ENCODE measurements around the gene C16orf96. TPM values are rescaled to one million over a fixed set of nuclear protein-coding genes. Genes with fewer than 3 reads are reported as not detected.

C16orf96 gene
- total RNA-seq, 1 donor from 2014 or later, result not detected

DNA sequence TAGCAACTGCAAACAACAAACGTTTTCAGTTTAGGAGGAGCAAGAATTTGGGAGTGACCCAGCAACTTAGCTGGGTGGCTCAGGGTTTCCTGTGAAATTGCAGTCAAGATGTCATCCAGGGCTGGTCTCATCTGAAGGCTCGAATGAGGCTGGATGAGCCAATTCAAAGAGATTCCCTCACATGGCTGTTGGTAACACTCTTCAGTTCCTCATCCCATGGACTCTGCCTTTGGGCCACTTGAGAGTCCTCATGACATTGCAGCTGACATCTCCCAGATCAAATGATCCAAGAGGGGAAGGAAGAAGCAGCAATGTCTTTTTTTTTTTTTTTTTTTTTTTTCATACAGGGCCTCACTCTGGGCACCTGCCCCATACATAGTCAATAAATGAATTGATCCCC, 32.2 kb downstream of the C16orf96 start:
- intact Hi-C loops (cut with DNase I), result no loop called here
- DNase-seq (ENCODE audit: extremely low spot score in 2 of 2), result no peak
- no peaks in the 10 kb centered on the region for H3K36me3 ChIP-seq

DNA sequence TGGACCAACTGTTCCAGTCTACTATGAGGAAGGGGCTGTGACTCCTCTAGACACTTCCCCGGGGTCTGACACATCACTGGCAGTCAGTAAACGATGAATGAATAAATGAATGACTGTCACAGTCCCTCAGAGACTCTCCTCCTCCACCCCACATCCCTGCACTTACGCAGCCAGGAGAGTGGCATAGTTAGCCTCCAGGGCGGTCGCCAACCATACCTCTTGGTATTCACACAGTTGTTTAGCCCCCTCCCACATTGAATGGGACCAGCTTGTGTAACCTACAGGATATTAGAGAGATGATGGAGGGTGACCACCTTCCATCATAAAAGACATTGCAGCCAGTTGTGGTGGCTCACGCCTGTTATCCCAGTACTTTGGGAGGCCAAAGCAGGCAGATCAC, 32.8 kb downstream of the C16orf96 start:
- TF ChIP-seq POLR2AphosphoS5 (IDR thresholded peaks at IDR 0.05; ENCODE audit: insufficient read depth in 1 of 2, low read depth in 1 of 2) (no peak), POLR2A (IDR thresholded peaks at IDR 0.05) (no peak)
- TF ChIP-seq, protein P1, sequence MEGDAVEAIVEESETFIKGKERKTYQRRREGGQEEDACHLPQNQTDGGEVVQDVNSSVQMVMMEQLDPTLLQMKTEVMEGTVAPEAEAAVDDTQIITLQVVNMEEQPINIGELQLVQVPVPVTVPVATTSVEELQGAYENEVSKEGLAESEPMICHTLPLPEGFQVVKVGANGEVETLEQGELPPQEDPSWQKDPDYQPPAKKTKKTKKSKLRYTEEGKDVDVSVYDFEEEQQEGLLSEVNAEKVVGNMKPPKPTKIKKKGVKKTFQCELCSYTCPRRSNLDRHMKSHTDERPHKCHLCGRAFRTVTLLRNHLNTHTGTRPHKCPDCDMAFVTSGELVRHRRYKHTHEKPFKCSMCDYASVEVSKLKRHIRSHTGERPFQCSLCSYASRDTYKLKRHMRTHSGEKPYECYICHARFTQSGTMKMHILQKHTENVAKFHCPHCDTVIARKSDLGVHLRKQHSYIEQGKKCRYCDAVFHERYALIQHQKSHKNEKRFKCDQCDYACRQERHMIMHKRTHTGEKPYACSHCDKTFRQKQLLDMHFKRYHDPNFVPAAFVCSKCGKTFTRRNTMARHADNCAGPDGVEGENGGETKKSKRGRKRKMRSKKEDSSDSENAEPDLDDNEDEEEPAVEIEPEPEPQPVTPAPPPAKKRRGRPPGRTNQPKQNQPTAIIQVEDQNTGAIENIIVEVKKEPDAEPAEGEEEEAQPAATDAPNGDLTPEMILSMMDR (IDR thresholded peaks at IDR 0.05), result no peak
- Histone ChIP-seq H3K27ac (no peak overlapping the region), H3K4me1 (peaks cover 5% of the 10 kb centered on the region), H3K36me3 (no peaks in the 10 kb centered on the region), H3K9me3 (no peaks in the 10 kb centered on the region), H3K27me3 (no peaks in the 10 kb centered on the region), H3K4me3 (no peak overlapping the region)
- intact Hi-C loops (cut with DNase I), result no loop called here
- DNase-seq (ENCODE audit: extremely low spot score in 2 of 2), result no peak

More for the DNA sequence above, 32.2 kb downstream of the C16orf96 start:
- H3K9me3 ChIP-seq, result no peaks in the 10 kb centered on the region
- H3K4me3 ChIP-seq, result no peak overlapping the region
- TF ChIP-seq, protein P1 (IDR thresholded peaks at IDR 0.05), result no peak
- TF ChIP-seq POLR2AphosphoS5 (IDR thresholded peaks at IDR 0.05; ENCODE audit: insufficient read depth in 1 of 2, low read depth in 1 of 2) (no peak), POLR2A (IDR thresholded peaks at IDR 0.05) (no peak)
- H3K27ac ChIP-seq, result no peak overlapping the region
- H3K4me1 ChIP-seq, result peaks cover 5% of the 10 kb centered on the region
- H3K27me3 ChIP-seq, result no peaks in the 10 kb centered on the region

DNA sequence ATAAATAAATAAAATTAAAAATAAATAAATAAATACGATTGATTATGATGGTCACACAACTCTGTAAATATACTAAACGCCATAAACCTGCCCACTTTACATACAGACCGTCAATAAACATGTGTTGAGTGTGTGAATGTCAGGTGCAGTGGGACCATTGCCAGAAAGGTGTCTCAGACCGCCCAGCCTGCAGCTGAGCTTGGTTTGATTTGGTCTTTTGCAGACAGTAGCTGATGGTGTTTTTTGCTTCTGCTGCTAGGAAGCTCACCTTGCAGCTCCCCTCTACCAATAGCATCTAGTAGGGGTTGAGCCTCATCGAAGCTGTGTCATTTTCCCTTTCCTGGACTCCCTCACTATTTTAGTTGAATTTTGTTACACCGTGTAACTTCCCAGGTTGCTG, 35.1 kb downstream of the C16orf96 start:
- Histone ChIP-seq H3K27ac (no peak overlapping the region), H3K27me3 (no peaks in the 10 kb centered on the region), H3K4me3 (no peak overlapping the region), H3K4me1 (no peaks in the 10 kb centered on the region), H3K9me3 (no peaks in the 10 kb centered on the region), H3K36me3 (no peaks in the 10 kb centered on the region)
- intact Hi-C loops (cut with DNase I), result no loop called here
- TF ChIP-seq POLR2AphosphoS5 (IDR thresholded peaks at IDR 0.05; ENCODE audit: insufficient read depth in 1 of 2, low read depth in 1 of 2), result no peak
- no peak for TF ChIP-seq POLR2A (IDR thresholded peaks at IDR 0.05)
- TF ChIP-seq, protein P1 (IDR thresholded peaks at IDR 0.05), result no peak
- DNase-seq (ENCODE audit: extremely low spot score in 2 of 2), result no peak

DNA sequence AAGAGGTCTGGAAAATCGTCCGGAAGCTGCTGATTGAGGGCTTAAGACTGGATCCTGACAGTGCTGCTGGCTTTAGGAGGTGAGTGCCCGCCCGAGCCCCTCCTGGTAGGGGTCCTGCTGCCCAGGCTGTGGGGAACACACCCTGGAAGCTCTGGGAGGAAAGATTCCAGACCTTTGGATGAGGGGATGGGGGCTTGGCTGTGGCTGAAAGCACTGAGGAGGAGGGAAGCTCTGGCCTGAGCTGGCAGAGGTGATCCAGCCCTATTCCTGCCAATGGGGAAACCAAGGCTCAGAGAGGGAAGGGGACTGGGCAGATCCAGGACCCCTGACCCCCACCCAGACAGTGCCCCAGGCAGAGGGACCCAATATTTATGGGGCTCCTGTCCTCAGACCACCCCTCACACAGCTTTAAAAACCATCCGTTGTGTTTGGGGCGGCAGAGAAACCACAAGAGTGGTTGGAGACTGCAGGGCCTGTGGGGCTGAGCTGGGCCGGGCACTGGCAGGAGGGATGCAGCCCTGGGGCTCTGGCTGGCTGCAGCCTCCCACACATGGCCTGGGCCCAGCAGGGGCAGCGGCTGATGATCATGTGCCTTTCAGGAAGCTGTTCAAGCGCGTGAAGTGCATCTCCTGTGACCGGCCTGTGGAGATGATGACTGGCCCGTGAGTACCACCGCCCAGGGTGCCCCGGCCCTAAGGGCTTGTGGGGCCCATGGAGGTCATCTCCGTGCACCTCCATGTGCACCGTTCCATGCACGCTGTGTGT, 35.7 kb downstream of the C16orf96 start:
- no peak overlapping the region for H3K4me3 ChIP-seq
- DNase-seq (ENCODE audit: extremely low spot score in 2 of 2), result no peak
- TF ChIP-seq POLR2AphosphoS5 (IDR thresholded peaks at IDR 0.05; ENCODE audit: insufficient read depth in 1 of 2, low read depth in 1 of 2), result no peak
- TF ChIP-seq, protein P1 (IDR thresholded peaks at IDR 0.05), result no peak
- no peak for TF ChIP-seq POLR2A (IDR thresholded peaks at IDR 0.05)
- intact Hi-C loops (cut with DNase I), result no loop called here
- H3K4me1 ChIP-seq, result no peaks in the 10 kb centered on the region
- no peaks in the 10 kb centered on the region for H3K27me3 ChIP-seq
- H3K27ac ChIP-seq, result no peak overlapping the region
- H3K9me3 ChIP-seq, result no peaks in the 10 kb centered on the region
- H3K36me3 ChIP-seq, result no peaks in the 10 kb centered on the region

DNA sequence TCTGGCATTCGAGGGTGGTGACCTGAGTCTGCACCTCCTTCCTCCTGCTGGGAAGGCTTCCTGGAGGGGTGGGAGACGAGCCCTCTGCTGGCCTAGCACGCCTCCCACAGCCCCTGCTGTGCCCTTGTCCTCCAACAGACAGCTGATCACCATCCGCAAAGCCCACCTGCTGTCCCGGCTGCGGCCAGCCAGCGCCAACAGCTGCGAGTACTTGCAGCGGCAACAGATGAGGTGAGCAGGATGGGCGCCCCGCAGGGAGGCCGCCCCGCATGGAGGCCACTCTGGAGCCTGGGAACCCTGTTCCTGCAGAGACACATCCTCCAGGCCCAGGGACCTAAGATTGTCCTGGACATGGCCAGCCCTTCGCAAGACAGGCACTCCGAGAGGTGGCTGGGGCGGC, 36.9 kb downstream of the C16orf96 start:
- Histone ChIP-seq H3K27ac (no peak overlapping the region), H3K27me3 (no peaks in the 10 kb centered on the region), H3K4me1 (no peaks in the 10 kb centered on the region), H3K4me3 (no peak overlapping the region), H3K9me3 (no peaks in the 10 kb centered on the region), H3K36me3 (no peaks in the 10 kb centered on the region)
- no peak for DNase-seq (ENCODE audit: extremely low spot score in 2 of 2)
- intact Hi-C loops (cut with DNase I), result no loop called here
- TF ChIP-seq POLR2AphosphoS5 (IDR thresholded peaks at IDR 0.05; ENCODE audit: insufficient read depth in 1 of 2, low read depth in 1 of 2) (no peak), POLR2A (IDR thresholded peaks at IDR 0.05) (no peak)
- TF ChIP-seq, protein P1 (IDR thresholded peaks at IDR 0.05), result no peak

All from vagina (tissue), 2 donors.